ENCODE data around the gene FBXL7.

- TF ChIP-seq, protein P1, sequence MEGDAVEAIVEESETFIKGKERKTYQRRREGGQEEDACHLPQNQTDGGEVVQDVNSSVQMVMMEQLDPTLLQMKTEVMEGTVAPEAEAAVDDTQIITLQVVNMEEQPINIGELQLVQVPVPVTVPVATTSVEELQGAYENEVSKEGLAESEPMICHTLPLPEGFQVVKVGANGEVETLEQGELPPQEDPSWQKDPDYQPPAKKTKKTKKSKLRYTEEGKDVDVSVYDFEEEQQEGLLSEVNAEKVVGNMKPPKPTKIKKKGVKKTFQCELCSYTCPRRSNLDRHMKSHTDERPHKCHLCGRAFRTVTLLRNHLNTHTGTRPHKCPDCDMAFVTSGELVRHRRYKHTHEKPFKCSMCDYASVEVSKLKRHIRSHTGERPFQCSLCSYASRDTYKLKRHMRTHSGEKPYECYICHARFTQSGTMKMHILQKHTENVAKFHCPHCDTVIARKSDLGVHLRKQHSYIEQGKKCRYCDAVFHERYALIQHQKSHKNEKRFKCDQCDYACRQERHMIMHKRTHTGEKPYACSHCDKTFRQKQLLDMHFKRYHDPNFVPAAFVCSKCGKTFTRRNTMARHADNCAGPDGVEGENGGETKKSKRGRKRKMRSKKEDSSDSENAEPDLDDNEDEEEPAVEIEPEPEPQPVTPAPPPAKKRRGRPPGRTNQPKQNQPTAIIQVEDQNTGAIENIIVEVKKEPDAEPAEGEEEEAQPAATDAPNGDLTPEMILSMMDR (IDR thresholded peaks at IDR 0.05; ENCODE audit: insufficient read depth, low read length, poor library complexity, severe bottlenecking) = no peak
- no peak for TF ChIP-seq EZH2phosphoT487 (conservative IDR thresholded peaks at IDR 0.05; ENCODE audit: low read length)
Measured at GRCh38 chr5:15513911-15514310, 13.9 kb downstream of the FBXL7 start.
